NB4 (cell line): ENCODE data around the gene SVIL.

Experiments used
- DNase-seq: peaks from one replicate; pipeline ENCODE4 v3.0.0; 2010; ENCODE audit warnings: low read depth
- H3K4me3 ChIP-seq: one replicate; pipeline ENCODE4 v1.5.1; 2011; ENCODE audit warnings: mild to moderate bottlenecking, low read depth, low read length, moderate library complexity
- MYC ChIP-seq: IDR thresholded peaks from 2 replicates; pipeline ENCODE4 v1.6.1; 2011; ENCODE audit warnings: low read depth, low read length
- POLR2A ChIP-seq: IDR thresholded peaks from 2 replicates; pipeline ENCODE4 v1.6.1; 2011; ENCODE audit warnings: mild to moderate bottlenecking; ENCODE audit not compliant: insufficient read length; ENCODE audit errors: extremely low read depth
- TF ChIP-seq, protein P1 (sequence below): IDR thresholded peaks from one replicate; pipeline ENCODE4 v1.5.1; 2012; ENCODE audit warnings: low read depth, low read length
- TF ChIP-seq, protein P2 (sequence below): IDR thresholded peaks from 2 replicates; pipeline ENCODE4 v1.6.1; 2011; ENCODE audit warnings: low read depth, low read length

The SVIL gene

DNA sequence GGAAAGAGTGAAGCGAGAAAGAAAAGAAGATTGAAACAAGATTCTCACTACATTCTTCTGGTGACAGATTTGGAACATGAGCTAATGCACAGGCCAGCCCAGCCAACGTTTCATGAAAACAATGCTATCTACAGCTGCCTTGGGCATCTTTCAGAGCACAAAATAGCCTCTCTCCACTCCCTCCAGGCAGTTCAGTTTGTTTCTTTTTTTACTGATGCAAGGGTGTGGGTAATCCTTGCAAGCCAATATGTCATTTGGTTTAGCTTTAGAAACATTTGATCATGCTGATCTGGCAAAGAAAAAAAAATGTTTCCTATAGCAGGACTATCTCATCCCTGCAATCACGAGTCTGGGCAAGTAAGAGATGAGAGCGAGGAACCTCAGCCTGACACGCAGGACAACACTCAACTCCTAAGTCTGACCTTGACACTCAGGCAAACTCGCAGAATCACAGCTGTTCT, 35.9 kb downstream of the SVIL start:
- TF ChIP-seq, protein P1, sequence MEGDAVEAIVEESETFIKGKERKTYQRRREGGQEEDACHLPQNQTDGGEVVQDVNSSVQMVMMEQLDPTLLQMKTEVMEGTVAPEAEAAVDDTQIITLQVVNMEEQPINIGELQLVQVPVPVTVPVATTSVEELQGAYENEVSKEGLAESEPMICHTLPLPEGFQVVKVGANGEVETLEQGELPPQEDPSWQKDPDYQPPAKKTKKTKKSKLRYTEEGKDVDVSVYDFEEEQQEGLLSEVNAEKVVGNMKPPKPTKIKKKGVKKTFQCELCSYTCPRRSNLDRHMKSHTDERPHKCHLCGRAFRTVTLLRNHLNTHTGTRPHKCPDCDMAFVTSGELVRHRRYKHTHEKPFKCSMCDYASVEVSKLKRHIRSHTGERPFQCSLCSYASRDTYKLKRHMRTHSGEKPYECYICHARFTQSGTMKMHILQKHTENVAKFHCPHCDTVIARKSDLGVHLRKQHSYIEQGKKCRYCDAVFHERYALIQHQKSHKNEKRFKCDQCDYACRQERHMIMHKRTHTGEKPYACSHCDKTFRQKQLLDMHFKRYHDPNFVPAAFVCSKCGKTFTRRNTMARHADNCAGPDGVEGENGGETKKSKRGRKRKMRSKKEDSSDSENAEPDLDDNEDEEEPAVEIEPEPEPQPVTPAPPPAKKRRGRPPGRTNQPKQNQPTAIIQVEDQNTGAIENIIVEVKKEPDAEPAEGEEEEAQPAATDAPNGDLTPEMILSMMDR: no peak
- no peak for TF ChIP-seq MYC
- TF ChIP-seq, protein P2, sequence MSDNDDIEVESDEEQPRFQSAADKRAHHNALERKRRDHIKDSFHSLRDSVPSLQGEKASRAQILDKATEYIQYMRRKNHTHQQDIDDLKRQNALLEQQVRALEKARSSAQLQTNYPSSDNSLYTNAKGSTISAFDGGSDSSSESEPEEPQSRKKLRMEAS: no peak
- no peak for TF ChIP-seq POLR2A
- H3K4me3 ChIP-seq: no peak overlapping the region
- DNase-seq: no peak

DNA sequence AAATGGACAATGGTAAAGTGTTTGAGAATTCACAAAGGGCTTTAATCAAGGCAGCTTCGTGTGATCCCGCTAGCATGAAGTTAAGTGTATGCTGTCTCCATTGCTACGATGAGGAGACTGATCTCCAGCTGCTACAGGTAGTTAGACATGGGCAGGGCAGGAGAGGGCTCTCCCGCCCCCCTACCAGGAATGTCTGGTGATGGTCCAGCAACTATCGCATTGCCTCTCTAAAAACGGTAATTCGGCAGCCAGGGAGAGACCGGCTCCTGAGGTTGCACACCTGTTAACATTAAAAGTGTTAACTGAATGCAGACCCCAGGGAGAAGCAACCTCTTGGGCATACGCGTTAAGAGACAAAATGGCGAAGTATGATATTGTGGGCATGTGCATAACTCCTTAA, 37.9 kb downstream of the SVIL start:
- no peak for DNase-seq
- no peak overlapping the region for H3K4me3 ChIP-seq
- TF ChIP-seq, protein P1: no peak
- TF ChIP-seq POLR2A: no peak
- TF ChIP-seq, protein P2: no peak
- TF ChIP-seq MYC: no peak

DNA sequence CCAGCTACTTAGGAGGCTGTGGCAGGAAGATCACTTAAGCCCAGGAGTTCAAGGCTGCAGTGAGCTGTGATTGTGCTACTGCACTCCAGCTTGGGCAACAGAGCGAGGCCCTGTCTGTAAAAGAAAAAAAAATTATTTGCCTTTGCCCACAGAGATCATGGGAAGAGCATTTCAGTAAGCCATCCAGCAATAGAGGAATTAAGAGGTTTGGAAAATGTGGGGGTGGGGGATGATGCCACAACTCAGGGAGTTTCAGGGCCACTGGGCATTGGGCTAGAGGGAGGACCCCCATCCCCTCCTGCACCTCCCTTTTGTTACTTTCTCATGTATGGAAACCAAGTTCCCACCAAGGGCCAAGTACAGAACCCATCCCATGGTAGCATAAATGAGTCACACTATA, 38.4 kb downstream of the SVIL start:
- no peak for TF ChIP-seq MYC
- TF ChIP-seq, protein P2: no peak
- TF ChIP-seq POLR2A: no peak
- TF ChIP-seq, protein P1: no peak
- no peak overlapping the region for H3K4me3 ChIP-seq
- DNase-seq: no peak

DNA sequence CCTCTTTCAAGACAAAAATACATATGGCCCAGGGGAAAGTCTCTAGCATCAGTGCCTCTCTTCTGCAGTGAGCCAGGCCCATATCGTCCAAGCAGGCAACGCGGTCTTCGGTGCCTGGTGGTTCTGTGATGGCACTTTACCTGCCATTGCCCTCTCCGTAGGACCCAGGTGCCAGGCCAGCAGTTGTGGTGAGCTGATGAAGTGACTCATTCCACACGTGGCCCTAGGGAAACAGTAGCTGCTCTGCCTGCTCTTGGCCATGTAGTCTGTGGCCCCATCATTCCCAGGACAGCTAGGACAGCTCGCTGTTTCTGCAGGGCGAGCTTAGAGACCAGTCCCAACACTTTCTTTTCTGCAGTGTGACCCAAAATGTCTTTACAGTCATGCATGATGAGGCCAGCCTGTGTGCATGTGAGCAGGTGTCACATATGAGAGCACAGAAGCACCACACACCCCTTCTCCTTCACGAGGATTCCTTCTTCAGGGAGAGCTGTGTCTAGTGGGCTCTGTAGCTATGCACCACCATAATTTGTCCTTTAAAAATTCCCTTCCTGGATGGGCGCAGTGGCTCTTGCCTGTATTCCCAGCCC, 39.0 kb downstream of the SVIL start:
- DNase-seq: no peak
- TF ChIP-seq, protein P2: no peak
- TF ChIP-seq POLR2A: no peak
- TF ChIP-seq, protein P1: no peak
- TF ChIP-seq MYC: no peak
- H3K4me3 ChIP-seq: no peak overlapping the region

DNA sequence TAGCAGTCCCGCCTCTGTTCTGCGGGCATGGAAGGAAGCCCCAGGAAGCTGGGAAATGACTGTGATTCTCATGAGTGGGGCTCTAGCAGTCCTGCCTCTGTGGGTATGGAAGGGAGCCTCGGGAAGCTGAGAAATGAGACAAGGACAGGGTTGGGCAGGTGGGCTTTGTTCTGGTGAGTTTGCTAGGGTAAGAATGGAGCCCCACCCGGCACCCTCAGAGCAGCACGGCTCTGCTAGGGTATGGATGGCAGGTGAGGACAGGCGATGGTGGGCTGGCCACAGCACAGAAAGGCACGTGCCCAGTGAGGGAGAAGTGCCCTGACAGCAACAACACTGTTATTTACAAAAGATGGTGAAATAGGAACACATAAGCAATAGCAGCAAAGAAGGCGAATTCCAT, 39.6 kb downstream of the SVIL start:
- TF ChIP-seq, protein P2: no peak
- no peak for TF ChIP-seq MYC
- TF ChIP-seq POLR2A: no peak
- TF ChIP-seq, protein P1: no peak
- no peak overlapping the region for H3K4me3 ChIP-seq
- DNase-seq: no peak

DNA sequence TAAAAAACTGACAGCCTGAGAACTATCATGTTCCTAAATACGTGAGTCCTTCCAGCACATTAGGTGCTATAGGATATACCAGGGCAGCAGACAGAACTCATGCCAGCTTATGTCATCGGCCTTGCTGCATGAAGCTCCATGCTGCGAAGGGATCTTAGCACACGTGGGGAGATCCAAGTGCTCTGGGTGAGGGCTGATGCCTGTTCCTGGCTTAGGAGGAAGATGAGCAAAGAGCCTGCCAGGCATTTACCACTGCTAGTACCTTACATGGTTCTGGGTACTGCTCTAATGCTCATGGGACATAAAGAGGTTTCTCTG, 43.2 kb downstream of the SVIL start:
- H3K4me3 ChIP-seq: no peak overlapping the region
- TF ChIP-seq, protein P2: no peak
- TF ChIP-seq MYC (no peak), POLR2A (no peak)
- TF ChIP-seq, protein P1: no peak
- no peak for DNase-seq
